HCT116 (cell line): ENCODE measurements around the gene CXCL10.

Experiments
- CEBPB ChIP-seq: IDR thresholded peaks from 2 replicates; pipeline ENCODE4 v1.6.1; 2012; ENCODE audit warnings: low read depth
- CTCF ChIP-seq, 3 experiments: fragments of 200-600 bp in 1 of 3; sonication (generic) in 1 of 3; IDR thresholded peaks in 2 of 3; conservative IDR thresholded peaks in 1 of 3; 2 replicates each; pipeline ENCODE4 v1.5.1; 2012 to 2017; ENCODE audit warnings: low read depth in 2 of 3, low read length in 2 of 3, antibody characterized with exemption in 1 of 3, borderline replicate concordance in 1 of 3, control low read depth in 1 of 3, mild to moderate bottlenecking in 1 of 3, mixed read lengths in 1 of 3, mixed run types in 1 of 3, moderate library complexity in 1 of 3; ENCODE audit not compliant: insufficient read depth in 1 of 3
- EGR1 ChIP-seq: IDR thresholded peaks from 2 replicates; pipeline ENCODE4 v1.6.1; 2012; ENCODE audit warnings: low read depth
- EZH2 ChIP-seq: fragments of 200-600 bp; sonication (generic); IDR thresholded peaks from 2 replicates; pipeline ENCODE4 v1.6.1; 2017; ENCODE audit warnings: antibody characterized with exemption, mixed run types
- EZH2phosphoT487 ChIP-seq: fragments of 200-600 bp; IDR thresholded peaks from 2 replicates; pipeline ENCODE4 v1.6.1; 2018; ENCODE audit warnings: antibody characterized with exemption, borderline replicate concordance
- MAX ChIP-seq: IDR thresholded peaks from 2 replicates; pipeline ENCODE4 v1.6.1; 2012
- POLR2A ChIP-seq: IDR thresholded peaks from 2 replicates; pipeline ENCODE4 v1.7.0; 2011; ENCODE audit warnings: borderline replicate concordance; ENCODE audit not compliant: insufficient read depth, insufficient read length; ENCODE audit errors: extremely low read depth
- POLR2AphosphoS5 ChIP-seq: IDR thresholded peaks from 2 replicates; pipeline ENCODE4 v1.6.1; 2011; ENCODE audit warnings: mild to moderate bottlenecking, low read depth, low read length, moderate library complexity

GRCh38 chr4:76072760-76073159 lies 49.5 kb upstream of the CXCL10 start:
- TF ChIP-seq CTCF (IDR thresholded peaks at IDR 0.05 in 2 of 3, conservative IDR thresholded peaks at IDR 0.05 in 1 of 3; ENCODE audit: borderline replicate concordance in 1 of 3, insufficient read depth in 1 of 3, low read depth in 2 of 3, low read length in 2 of 3): no peak
- no peak for TF ChIP-seq POLR2AphosphoS5
- TF ChIP-seq CEBPB: no peak
- no peak for TF ChIP-seq EGR1
- TF ChIP-seq POLR2A: no peak
- TF ChIP-seq EZH2: no peak
- no peak for TF ChIP-seq MAX
- TF ChIP-seq EZH2phosphoT487: no peak
